H9 (cell line): ENCODE data around the gene ZNF736. TPM values are rescaled to one million over a fixed set of nuclear protein-coding genes. Genes with fewer than 3 reads are reported as not detected.

Experiments used
- DNase-seq: peaks from one replicate; pipeline ENCODE4 v3.0.0-alpha.2; 2017
- H2AFZ ChIP-seq: one replicate; pipeline ENCODE4 v1.6.1; 2013; ENCODE audit warnings: mild to moderate bottlenecking, low read length, control low read depth, moderate library complexity
- H2AK5ac ChIP-seq: 2 replicates; pipeline ENCODE4 v1.6.1; 2013; ENCODE audit warnings: low read length, control low read depth, mixed read lengths; ENCODE audit not compliant: insufficient read length
- H2BK120ac ChIP-seq: one replicate; pipeline ENCODE4 v1.6.1; 2013; ENCODE audit warnings: low read depth, mild to moderate bottlenecking, low read length, control low read depth, inconsistent platforms; ENCODE audit not compliant: poor library complexity, severe bottlenecking
- H2BK12ac ChIP-seq: 2 replicates; pipeline ENCODE4 v1.6.1; 2013; ENCODE audit warnings: low read length, control low read depth, mixed read lengths, low read depth; ENCODE audit not compliant: insufficient read length
- H2BK15ac ChIP-seq: 2 replicates; pipeline ENCODE4 v1.6.1; 2013; ENCODE audit warnings: low read depth, low read length, control low read depth
- H2BK20ac ChIP-seq: one replicate; pipeline ENCODE4 v1.6.1; 2013; ENCODE audit warnings: low read depth, mild to moderate bottlenecking, low read length, control low read depth, inconsistent platforms; ENCODE audit not compliant: poor library complexity, severe bottlenecking
- H2BK5ac ChIP-seq: 2 replicates; pipeline ENCODE4 v1.6.1; 2013; ENCODE audit warnings: low read length, control low read depth, mixed read lengths; ENCODE audit not compliant: insufficient read length
- H3K14ac ChIP-seq: 2 replicates; pipeline ENCODE4 v1.6.1; 2013; ENCODE audit warnings: low read length, control low read depth; ENCODE audit not compliant: insufficient read depth
- H3K18ac ChIP-seq: 2 replicates; pipeline ENCODE4 v1.6.1; 2013; ENCODE audit warnings: low read depth, mild to moderate bottlenecking, mixed read lengths, low read length, control low read depth; ENCODE audit not compliant: insufficient read length
- H3K23ac ChIP-seq: 2 replicates; pipeline ENCODE4 v1.6.1; 2013; ENCODE audit warnings: low read length, control low read depth, mixed read lengths, low read depth; ENCODE audit not compliant: insufficient read length
- H3K23me2 ChIP-seq: 2 replicates; pipeline ENCODE4 v1.6.1; 2013; ENCODE audit warnings: low read depth, mild to moderate bottlenecking, mixed read lengths, low read length, control low read depth; ENCODE audit not compliant: insufficient read length, poor library complexity, severe bottlenecking
- H3K27ac ChIP-seq: 2 replicates; pipeline ENCODE4 v1.5.1; 2013; ENCODE audit warnings: low read length, control low read depth, mixed read lengths, low read depth; ENCODE audit not compliant: insufficient read length
- H3K27me3 ChIP-seq: 2 replicates; pipeline ENCODE4 v1.6.1; 2013; ENCODE audit warnings: low read length, control low read depth, inconsistent platforms; ENCODE audit not compliant: insufficient read depth
- H3K4ac ChIP-seq: 2 replicates; pipeline ENCODE4 v1.6.1; 2013; ENCODE audit warnings: low read depth, mild to moderate bottlenecking, control low read depth, inconsistent platforms, low read length, moderate library complexity
- H3K4me1 ChIP-seq: 2 replicates; pipeline ENCODE4 v1.6.1; 2013; ENCODE audit warnings: low read length, control low read depth, inconsistent platforms; ENCODE audit not compliant: insufficient read depth
- H3K4me2 ChIP-seq: 2 replicates; pipeline ENCODE4 v1.6.1; 2013; ENCODE audit warnings: low read length, control low read depth, mixed read lengths; ENCODE audit not compliant: insufficient read length, insufficient read depth
- H3K56ac ChIP-seq: 2 replicates; pipeline ENCODE4 v1.6.1; 2013; ENCODE audit warnings: low read depth, mild to moderate bottlenecking, mixed read lengths, low read length, control low read depth; ENCODE audit not compliant: insufficient read length
- H3K79me1 ChIP-seq: 2 replicates; pipeline ENCODE4 v1.6.1; 2013; ENCODE audit warnings: low read depth, mild to moderate bottlenecking, moderate library complexity, low read length, control low read depth, inconsistent platforms; ENCODE audit not compliant: insufficient read depth, poor library complexity, severe bottlenecking
- H3K79me2 ChIP-seq: 2 replicates; pipeline ENCODE4 v1.6.1; 2013; ENCODE audit warnings: low read length, control low read depth, inconsistent platforms; ENCODE audit not compliant: insufficient read depth
- H3K9ac ChIP-seq: 2 replicates; pipeline ENCODE4 v1.6.1; 2013; ENCODE audit warnings: low read length, control low read depth, mixed read lengths; ENCODE audit not compliant: insufficient read length; ENCODE audit errors: extremely low read depth
- H3K9me3 ChIP-seq: one replicate; pipeline ENCODE4 v1.6.1; 2013; ENCODE audit warnings: low read depth, low read length, inconsistent platforms; ENCODE audit not compliant: control insufficient read depth
- H3T11ph ChIP-seq: one replicate; pipeline ENCODE4 v1.6.1; 2013; ENCODE audit warnings: mild to moderate bottlenecking, low read length, control low read depth, inconsistent platforms
- H4K20me1 ChIP-seq: one replicate; pipeline ENCODE4 v1.6.1; 2013; ENCODE audit not compliant: control insufficient read depth, insufficient read length, insufficient read depth
- H4K5ac ChIP-seq: 2 replicates; pipeline ENCODE4 v1.6.1; 2013; ENCODE audit warnings: low read depth, mild to moderate bottlenecking, mixed read lengths, low read length, control low read depth; ENCODE audit not compliant: insufficient read length
- H4K8ac ChIP-seq: replicated peaks from 2 replicates; pipeline ENCODE4 v1.6.1; 2013; ENCODE audit warnings: low read length, control low read depth, mixed read lengths, low read depth; ENCODE audit not compliant: insufficient read length
- H4K91ac ChIP-seq: 2 replicates; pipeline ENCODE4 v1.6.1; 2013; ENCODE audit warnings: low read depth, mild to moderate bottlenecking, moderate library complexity, mixed read lengths, low read length, control low read depth; ENCODE audit not compliant: insufficient read length
- H3K27ac Mint-ChIP-seq, 3 experiments: 2 replicates in 2 of 3; 3 replicates in 1 of 3; pipeline ENCODE4 v1.8.0; 2020 to 2021; ENCODE audit warnings: mixed read lengths in 3 of 3, mild to moderate bottlenecking in 1 of 3, moderate library complexity in 1 of 3
- H3K27me3 Mint-ChIP-seq: 2 replicates; pipeline ENCODE4 v1.8.0; 2021; ENCODE audit warnings: low read depth, mild to moderate bottlenecking, moderate library complexity, mixed read lengths
- H3K36me3 Mint-ChIP-seq, 3 experiments: 2 replicates in 2 of 3; 3 replicates in 1 of 3; pipeline ENCODE4 v1.8.0; 2020 to 2021; ENCODE audit warnings: low read depth in 3 of 3, mixed read lengths in 3 of 3; ENCODE audit not compliant: insufficient read depth in 1 of 3
- H3K4me1 Mint-ChIP-seq, 2 experiments: 2 replicates each; pipeline ENCODE4 v1.8.0; 2020; ENCODE audit warnings: mixed read lengths in 2 of 2
- H3K4me3 Mint-ChIP-seq, 2 experiments: 2 replicates in 1 of 2; 3 replicates in 1 of 2; pipeline ENCODE4 v1.8.0; 2020 to 2021; ENCODE audit warnings: mild to moderate bottlenecking in 2 of 2, mixed read lengths in 2 of 2, moderate library complexity in 1 of 2
- H3K9me3 Mint-ChIP-seq, 2 experiments: 2 replicates in 1 of 2; 3 replicates in 1 of 2; pipeline ENCODE4 v1.8.0; 2020; ENCODE audit warnings: mild to moderate bottlenecking in 2 of 2, mixed read lengths in 2 of 2, moderate library complexity in 1 of 2
- WGBS: extraction: QIAGEN DNeasy Blood & Tissue Kit; methylation state at CpG from one replicate; pipeline ENCODE4 v1.1.7; 2013; ENCODE audit warnings: missing lambda C conversion rate, low lambda C conversion rate, mixed read lengths; ENCODE audit not compliant: insufficient read length; ENCODE audit errors: extremely low coverage; 5-methylcytosine and 5-hydroxymethylcytosine counted together
- total RNA-seq: library from RNA; stranded (reverse); gene quantifications from 2 replicates; pipeline ENCODE4 v1.2.1, GENCODE V29; 2021
- TF ChIP-seq, protein P1 (sequence below): fragments of 200-600 bp; sonication (generic); conservative IDR thresholded peaks from 3 replicates; pipeline ENCODE4 v1.8.0; 2021; ENCODE audit warnings: antibody characterized with exemption, mild to moderate bottlenecking

Gene ZNF736
- total RNA-seq, 1 experiment from 2014 or later, result not detected

GRCh38 chr7:64277630-64278029 lies 36.1 kb upstream of the ZNF736 start:
- no peak overlapping the region for H3K27ac ChIP-seq
- H3K4ac ChIP-seq, result no peak overlapping the region
- H3K4me1 Mint-ChIP-seq, result no peaks in the 10 kb centered on the region
- H3K27me3 Mint-ChIP-seq, result no peaks in the 10 kb centered on the region
- no peak overlapping the region for H3K14ac ChIP-seq
- no peak overlapping the region for H2BK20ac ChIP-seq
- H2AFZ ChIP-seq, result no peak overlapping the region
- no peak overlapping the region for H2BK15ac ChIP-seq
- no CpG with 5 or more reads among the region's 2 CpGs for WGBS
- H2BK120ac ChIP-seq, result no peak overlapping the region
- H4K8ac ChIP-seq, result no peak overlapping the region
- no peaks in the 10 kb centered on the region for H3K79me2 ChIP-seq
- H3K27me3 ChIP-seq, result no peaks in the 10 kb centered on the region
- peaks cover 70 to 77% of the 10 kb centered on the region in 2 experiments for H3K9me3 Mint-ChIP-seq
- H3K23ac ChIP-seq, result no peak overlapping the region
- no peaks in the 10 kb centered on the region for H3K4me1 ChIP-seq
- H2BK5ac ChIP-seq, result no peak overlapping the region
- H3K9ac ChIP-seq, result no peak overlapping the region
- H3K36me3 Mint-ChIP-seq, result peaks cover 0 to 7% (median 2%) of the 10 kb centered on the region in 3 experiments; a peak in 4 of 7 replicates
- H4K20me1 ChIP-seq, result no peaks in the 10 kb centered on the region
- H3K23me2 ChIP-seq, result no peaks in the 10 kb centered on the region
- no peak overlapping the region for H3K18ac ChIP-seq
- H2AK5ac ChIP-seq, result no peak overlapping the region
- H3T11ph ChIP-seq, result no peak overlapping the region
- H3K9me3 ChIP-seq, result peaks cover 60% of the 10 kb centered on the region
- H3K4me3 Mint-ChIP-seq, result no peak overlapping the region
- no peak overlapping the region for H2BK12ac ChIP-seq
- no peaks in the 10 kb centered on the region for H3K79me1 ChIP-seq
- no peak overlapping the region for H4K91ac ChIP-seq
- no peak overlapping the region for H3K27ac Mint-ChIP-seq
- no peak overlapping the region for H3K56ac ChIP-seq
- no peak overlapping the region for H4K5ac ChIP-seq
- no peak overlapping the region for H3K4me2 ChIP-seq
- TF ChIP-seq, protein P1, sequence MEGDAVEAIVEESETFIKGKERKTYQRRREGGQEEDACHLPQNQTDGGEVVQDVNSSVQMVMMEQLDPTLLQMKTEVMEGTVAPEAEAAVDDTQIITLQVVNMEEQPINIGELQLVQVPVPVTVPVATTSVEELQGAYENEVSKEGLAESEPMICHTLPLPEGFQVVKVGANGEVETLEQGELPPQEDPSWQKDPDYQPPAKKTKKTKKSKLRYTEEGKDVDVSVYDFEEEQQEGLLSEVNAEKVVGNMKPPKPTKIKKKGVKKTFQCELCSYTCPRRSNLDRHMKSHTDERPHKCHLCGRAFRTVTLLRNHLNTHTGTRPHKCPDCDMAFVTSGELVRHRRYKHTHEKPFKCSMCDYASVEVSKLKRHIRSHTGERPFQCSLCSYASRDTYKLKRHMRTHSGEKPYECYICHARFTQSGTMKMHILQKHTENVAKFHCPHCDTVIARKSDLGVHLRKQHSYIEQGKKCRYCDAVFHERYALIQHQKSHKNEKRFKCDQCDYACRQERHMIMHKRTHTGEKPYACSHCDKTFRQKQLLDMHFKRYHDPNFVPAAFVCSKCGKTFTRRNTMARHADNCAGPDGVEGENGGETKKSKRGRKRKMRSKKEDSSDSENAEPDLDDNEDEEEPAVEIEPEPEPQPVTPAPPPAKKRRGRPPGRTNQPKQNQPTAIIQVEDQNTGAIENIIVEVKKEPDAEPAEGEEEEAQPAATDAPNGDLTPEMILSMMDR, result no peak
- no peak for DNase-seq
